ENCODE measurements around the gene CPVL.

DNA sequence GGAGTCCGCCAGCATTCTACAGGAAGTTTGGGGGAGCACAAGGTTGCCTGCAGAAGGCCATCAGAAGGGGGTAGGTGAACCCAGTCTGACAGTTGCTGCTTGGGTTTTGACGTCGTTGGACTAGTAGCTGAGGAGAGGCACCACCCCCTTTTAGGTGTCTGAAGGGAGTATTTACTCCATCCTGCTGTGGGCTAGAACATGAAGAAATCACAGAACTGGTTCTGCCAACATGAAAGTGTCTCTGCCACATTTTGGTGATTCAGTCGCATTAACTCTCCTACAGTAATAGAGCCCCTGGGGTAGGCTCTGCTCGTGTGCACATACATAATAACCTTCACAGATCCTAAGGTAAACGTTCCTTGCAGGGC, 187.4 kb downstream of the CPVL start:
- TF ChIP-seq, protein P1, sequence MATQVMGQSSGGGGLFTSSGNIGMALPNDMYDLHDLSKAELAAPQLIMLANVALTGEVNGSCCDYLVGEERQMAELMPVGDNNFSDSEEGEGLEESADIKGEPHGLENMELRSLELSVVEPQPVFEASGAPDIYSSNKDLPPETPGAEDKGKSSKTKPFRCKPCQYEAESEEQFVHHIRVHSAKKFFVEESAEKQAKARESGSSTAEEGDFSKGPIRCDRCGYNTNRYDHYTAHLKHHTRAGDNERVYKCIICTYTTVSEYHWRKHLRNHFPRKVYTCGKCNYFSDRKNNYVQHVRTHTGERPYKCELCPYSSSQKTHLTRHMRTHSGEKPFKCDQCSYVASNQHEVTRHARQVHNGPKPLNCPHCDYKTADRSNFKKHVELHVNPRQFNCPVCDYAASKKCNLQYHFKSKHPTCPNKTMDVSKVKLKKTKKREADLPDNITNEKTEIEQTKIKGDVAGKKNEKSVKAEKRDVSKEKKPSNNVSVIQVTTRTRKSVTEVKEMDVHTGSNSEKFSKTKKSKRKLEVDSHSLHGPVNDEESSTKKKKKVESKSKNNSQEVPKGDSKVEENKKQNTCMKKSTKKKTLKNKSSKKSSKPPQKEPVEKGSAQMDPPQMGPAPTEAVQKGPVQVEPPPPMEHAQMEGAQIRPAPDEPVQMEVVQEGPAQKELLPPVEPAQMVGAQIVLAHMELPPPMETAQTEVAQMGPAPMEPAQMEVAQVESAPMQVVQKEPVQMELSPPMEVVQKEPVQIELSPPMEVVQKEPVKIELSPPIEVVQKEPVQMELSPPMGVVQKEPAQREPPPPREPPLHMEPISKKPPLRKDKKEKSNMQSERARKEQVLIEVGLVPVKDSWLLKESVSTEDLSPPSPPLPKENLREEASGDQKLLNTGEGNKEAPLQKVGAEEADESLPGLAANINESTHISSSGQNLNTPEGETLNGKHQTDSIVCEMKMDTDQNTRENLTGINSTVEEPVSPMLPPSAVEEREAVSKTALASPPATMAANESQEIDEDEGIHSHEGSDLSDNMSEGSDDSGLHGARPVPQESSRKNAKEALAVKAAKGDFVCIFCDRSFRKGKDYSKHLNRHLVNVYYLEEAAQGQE (IDR thresholded peaks at IDR 0.05; ENCODE audit: low read depth) = no peak
- no peak for TF ChIP-seq POLR2A (IDR thresholded peaks at IDR 0.05; ENCODE audit: borderline replicate concordance, extremely low read depth, insufficient read depth, insufficient read length)
- TF ChIP-seq ZFX (IDR thresholded peaks at IDR 0.05) = no peak
- TF ChIP-seq ELF1 (IDR thresholded peaks at IDR 0.05; ENCODE audit: borderline replicate concordance, low read depth) = no peak
- TF ChIP-seq, protein P2, sequence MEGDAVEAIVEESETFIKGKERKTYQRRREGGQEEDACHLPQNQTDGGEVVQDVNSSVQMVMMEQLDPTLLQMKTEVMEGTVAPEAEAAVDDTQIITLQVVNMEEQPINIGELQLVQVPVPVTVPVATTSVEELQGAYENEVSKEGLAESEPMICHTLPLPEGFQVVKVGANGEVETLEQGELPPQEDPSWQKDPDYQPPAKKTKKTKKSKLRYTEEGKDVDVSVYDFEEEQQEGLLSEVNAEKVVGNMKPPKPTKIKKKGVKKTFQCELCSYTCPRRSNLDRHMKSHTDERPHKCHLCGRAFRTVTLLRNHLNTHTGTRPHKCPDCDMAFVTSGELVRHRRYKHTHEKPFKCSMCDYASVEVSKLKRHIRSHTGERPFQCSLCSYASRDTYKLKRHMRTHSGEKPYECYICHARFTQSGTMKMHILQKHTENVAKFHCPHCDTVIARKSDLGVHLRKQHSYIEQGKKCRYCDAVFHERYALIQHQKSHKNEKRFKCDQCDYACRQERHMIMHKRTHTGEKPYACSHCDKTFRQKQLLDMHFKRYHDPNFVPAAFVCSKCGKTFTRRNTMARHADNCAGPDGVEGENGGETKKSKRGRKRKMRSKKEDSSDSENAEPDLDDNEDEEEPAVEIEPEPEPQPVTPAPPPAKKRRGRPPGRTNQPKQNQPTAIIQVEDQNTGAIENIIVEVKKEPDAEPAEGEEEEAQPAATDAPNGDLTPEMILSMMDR (IDR thresholded peaks at IDR 0.05 in 2 of 3, conservative IDR thresholded peaks at IDR 0.05 in 1 of 3; ENCODE audit: borderline replicate concordance in 1 of 3, insufficient read depth in 1 of 3, low read depth in 2 of 3, low read length in 2 of 3) = no peak
- TF ChIP-seq YY1 (IDR thresholded peaks at IDR 0.05; ENCODE audit: extremely low read depth, insufficient replicate concordance, low read depth, low read length) = no peak
- TF ChIP-seq SP1 (IDR thresholded peaks at IDR 0.05; ENCODE audit: low read depth) = no peak
- no peak for TF ChIP-seq EZH2 (IDR thresholded peaks at IDR 0.05)
- TF ChIP-seq, protein P3, sequence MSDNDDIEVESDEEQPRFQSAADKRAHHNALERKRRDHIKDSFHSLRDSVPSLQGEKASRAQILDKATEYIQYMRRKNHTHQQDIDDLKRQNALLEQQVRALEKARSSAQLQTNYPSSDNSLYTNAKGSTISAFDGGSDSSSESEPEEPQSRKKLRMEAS (IDR thresholded peaks at IDR 0.05) = no peak
- no peak for TF ChIP-seq POLR2AphosphoS5 (IDR thresholded peaks at IDR 0.05; ENCODE audit: low read depth, low read length)
- no peak for TF ChIP-seq TCF7L2 (IDR thresholded peaks at IDR 0.05; ENCODE audit: borderline replicate concordance, extremely low read depth, insufficient read depth, insufficient read length)
- TF ChIP-seq, protein P4, sequence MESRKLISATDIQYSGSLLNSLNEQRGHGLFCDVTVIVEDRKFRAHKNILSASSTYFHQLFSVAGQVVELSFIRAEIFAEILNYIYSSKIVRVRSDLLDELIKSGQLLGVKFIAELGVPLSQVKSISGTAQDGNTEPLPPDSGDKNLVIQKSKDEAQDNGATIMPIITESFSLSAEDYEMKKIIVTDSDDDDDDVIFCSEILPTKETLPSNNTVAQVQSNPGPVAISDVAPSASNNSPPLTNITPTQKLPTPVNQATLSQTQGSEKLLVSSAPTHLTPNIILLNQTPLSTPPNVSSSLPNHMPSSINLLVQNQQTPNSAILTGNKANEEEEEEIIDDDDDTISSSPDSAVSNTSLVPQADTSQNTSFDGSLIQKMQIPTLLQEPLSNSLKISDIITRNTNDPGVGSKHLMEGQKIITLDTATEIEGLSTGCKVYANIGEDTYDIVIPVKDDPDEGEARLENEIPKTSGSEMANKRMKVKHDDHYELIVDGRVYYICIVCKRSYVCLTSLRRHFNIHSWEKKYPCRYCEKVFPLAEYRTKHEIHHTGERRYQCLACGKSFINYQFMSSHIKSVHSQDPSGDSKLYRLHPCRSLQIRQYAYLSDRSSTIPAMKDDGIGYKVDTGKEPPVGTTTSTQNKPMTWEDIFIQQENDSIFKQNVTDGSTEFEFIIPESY (IDR thresholded peaks at IDR 0.05; ENCODE audit: extremely low read depth, insufficient replicate concordance, low read length) = no peak
- TF ChIP-seq SRF (IDR thresholded peaks at IDR 0.05; ENCODE audit: low read depth) = no peak
